PC-9 (cell line): ENCODE results near the gene PACRG.

ENCODE experiments used
- EZH2 ChIP-seq: fragments of 200-600 bp; sonication (generic); IDR thresholded peaks from 2 replicates; pipeline ENCODE4 v1.8.0; 2017; ENCODE audit warnings: antibody characterized with exemption, low read depth
- TF ChIP-seq, protein P1 (sequence below): fragments of 200-600 bp; sonication (generic); conservative IDR thresholded peaks from 2 replicates; pipeline ENCODE4 v1.6.1; 2017; ENCODE audit warnings: mixed run types, antibody characterized with exemption, mild to moderate bottlenecking, moderate library complexity

DNA sequence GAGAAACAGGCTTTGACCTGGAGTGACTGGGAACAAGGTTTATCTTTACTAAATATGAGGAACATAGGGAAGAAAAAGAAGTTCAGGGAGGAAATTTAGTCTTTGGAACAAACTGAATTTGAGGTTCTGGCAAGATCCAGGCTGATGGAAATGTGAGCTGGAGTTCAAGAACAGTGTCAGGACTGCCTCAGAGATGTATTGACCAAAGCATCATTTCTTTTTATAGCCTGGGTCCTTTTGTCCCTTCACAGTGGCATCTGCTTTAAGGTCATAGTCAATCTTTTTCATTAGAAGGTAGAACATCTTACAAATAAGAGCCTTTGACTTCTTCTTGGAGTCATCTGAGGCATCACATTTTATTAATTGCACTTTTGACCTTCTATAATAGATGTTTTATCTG lies 360.2 kb downstream of the PACRG start:
- TF ChIP-seq, protein P1, sequence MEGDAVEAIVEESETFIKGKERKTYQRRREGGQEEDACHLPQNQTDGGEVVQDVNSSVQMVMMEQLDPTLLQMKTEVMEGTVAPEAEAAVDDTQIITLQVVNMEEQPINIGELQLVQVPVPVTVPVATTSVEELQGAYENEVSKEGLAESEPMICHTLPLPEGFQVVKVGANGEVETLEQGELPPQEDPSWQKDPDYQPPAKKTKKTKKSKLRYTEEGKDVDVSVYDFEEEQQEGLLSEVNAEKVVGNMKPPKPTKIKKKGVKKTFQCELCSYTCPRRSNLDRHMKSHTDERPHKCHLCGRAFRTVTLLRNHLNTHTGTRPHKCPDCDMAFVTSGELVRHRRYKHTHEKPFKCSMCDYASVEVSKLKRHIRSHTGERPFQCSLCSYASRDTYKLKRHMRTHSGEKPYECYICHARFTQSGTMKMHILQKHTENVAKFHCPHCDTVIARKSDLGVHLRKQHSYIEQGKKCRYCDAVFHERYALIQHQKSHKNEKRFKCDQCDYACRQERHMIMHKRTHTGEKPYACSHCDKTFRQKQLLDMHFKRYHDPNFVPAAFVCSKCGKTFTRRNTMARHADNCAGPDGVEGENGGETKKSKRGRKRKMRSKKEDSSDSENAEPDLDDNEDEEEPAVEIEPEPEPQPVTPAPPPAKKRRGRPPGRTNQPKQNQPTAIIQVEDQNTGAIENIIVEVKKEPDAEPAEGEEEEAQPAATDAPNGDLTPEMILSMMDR = no peak
- TF ChIP-seq EZH2 = no peak
